ENCODE results near the gene RGPD6.
"Not testable (repeated sequence)": the region's sequence is repeated elsewhere in the genome, so short reads cannot be mapped to it uniquely, and the experiment has no call there.

- not testable (repeated sequence) for TF ChIP-seq CTCF (IDR thresholded peaks at IDR 0.05); ZFX (IDR thresholded peaks at IDR 0.05; ENCODE audit: borderline replicate concordance)
These were observed at the start of gene RGPD6 for GRCh38 chr2:110576763-110577416.
